A204.1 (cell line): ENCODE results near the gene FOXJ1.

ENCODE experiments used
- FAIRE-seq: peaks from 2 replicates; lab custom pipeline; 2012; peaks lifted over from hg19 to GRCh38; lab: Jason Lieb, UNC

FOXJ1 gene

GRCh38 chr17:76160896-76161528 lies 20.0 kb upstream of the FOXJ1 start:
- no peak for FAIRE-seq

DNA sequence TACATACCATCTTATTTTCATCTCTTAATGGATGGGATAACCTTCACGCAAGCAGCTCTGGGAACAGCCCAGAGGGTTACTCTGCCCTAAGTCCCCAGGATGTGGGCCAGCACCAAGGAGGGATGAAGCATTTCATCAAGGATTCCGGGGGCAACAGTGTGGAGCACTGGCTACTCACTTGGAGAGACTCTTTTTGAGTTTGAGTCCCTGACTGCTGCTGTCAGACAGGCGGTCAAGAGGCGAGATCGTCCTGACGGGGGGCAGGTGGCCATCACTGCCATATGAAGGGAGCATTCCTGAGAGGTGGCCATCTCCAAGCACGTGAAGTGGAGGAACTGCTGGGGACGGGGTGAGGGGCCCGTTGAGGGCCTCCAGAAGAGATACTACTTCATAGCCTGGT lies 18.1 kb upstream of the FOXJ1 start:
- no peak for FAIRE-seq

GRCh38 chr17:76157759-76158158 lies 16.7 kb upstream of the FOXJ1 start:
- FAIRE-seq, result no peak

DNA sequence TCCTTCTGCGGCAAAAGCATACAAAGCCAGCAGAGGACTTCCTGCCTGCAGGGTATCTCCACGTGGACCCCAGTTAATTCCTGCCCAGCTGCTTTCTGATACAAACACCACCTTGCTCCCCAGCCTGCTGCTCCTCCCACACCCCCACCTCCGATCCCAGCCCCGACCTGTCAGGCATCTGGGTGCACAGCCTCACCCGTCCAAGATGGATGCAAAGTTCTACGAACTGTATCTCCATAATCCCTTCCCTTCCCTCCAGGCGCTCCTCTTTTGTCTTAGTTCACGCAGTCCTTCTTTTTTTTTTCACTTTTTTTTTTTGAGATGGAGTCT lies 15.6 kb upstream of the FOXJ1 start:
- FAIRE-seq, result no peak

DNA sequence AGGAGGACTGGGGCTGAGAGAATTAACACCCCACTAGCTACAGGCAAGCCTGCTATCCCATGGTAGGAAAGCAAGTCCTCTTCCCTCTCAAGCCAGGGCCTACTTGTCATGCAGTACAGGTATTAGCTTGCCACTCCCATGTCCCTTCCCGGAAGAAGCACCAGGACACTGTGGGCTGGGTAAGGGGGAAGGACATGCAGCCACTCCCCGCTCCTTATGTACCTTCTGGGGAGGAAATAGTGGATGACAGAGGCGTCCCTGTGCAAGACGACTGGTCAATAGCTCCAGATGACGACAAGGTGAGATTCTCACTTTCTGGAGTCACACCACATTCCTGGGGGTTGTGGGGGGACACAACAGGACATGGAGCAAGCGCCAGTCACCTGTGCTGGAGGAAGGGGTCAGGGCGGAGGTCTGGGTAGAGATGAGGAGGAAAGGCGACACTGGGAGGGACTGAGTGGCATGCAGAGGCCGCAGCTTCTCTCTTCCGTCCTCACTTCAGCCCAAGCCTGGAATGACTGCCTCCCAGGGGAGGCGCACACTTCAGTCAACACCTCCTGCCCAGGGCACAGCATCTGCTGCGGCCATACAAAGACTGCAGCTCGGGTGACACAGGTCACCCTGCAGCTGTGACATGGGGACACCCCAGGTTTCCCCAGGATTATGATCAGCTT lies 15.1 kb upstream of the FOXJ1 start:
- FAIRE-seq, result no peak

- no peak for FAIRE-seq
These were observed 14.1 kb upstream of the FOXJ1 start for GRCh38 chr17:76154936-76155845.

GRCh38 chr17:76154292-76154691 lies 13.2 kb upstream of the FOXJ1 start:
- no peak for FAIRE-seq

GRCh38 chr17:76153640-76154039 lies 12.6 kb upstream of the FOXJ1 start:
- FAIRE-seq, result no peak

GRCh38 chr17:76153202-76153601 lies 12.2 kb upstream of the FOXJ1 start:
- FAIRE-seq, result no peak

DNA sequence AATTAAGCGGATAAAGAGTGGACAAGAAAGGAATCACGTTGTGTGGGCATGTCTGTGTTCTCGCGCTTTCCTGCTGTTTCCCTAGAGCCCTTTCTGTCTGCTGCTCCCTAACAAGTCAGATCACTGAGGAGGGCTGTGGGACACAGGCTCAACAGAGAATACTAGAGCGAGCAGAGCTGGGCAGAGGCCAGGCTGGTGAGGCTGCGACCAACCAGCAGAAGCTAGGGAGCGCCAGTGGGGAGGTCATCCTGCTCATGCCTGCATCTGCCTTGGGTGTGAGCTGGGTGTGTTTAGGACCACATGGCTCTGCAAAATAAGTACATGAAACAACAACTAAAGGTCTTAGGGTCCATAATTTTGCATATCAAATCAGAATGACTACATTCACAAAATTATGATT lies 11.5 kb upstream of the FOXJ1 start:
- FAIRE-seq, result no peak

- FAIRE-seq, result no peak
These were observed 10.9 kb upstream of the FOXJ1 start for GRCh38 chr17:76151896-76152454.

- no peak for FAIRE-seq
These were observed 9.9 kb upstream of the FOXJ1 start for GRCh38 chr17:76150712-76151622.

DNA sequence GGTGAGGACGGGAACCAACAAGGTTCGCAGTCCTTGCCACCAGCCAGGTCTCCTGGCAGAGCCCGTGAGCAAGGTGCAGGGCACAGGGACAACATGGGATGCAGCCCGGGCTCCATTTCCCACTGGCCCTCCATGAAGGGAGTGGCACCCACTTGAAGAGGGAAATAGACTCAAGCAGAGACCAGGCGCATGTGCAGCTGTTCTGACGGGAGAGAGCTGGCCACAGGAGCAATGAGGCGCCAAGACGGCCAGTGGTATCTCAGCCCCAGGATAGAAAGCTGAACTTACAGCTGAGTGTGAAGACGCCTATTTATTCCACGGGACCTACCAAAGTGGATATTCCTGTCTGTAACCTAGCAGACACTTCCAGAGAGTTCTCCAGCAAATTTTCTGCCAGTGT lies 8.2 kb upstream of the FOXJ1 start:
- no peak for FAIRE-seq

GRCh38 chr17:76148015-76148326 lies 6.9 kb upstream of the FOXJ1 start:
- no peak for FAIRE-seq

DNA sequence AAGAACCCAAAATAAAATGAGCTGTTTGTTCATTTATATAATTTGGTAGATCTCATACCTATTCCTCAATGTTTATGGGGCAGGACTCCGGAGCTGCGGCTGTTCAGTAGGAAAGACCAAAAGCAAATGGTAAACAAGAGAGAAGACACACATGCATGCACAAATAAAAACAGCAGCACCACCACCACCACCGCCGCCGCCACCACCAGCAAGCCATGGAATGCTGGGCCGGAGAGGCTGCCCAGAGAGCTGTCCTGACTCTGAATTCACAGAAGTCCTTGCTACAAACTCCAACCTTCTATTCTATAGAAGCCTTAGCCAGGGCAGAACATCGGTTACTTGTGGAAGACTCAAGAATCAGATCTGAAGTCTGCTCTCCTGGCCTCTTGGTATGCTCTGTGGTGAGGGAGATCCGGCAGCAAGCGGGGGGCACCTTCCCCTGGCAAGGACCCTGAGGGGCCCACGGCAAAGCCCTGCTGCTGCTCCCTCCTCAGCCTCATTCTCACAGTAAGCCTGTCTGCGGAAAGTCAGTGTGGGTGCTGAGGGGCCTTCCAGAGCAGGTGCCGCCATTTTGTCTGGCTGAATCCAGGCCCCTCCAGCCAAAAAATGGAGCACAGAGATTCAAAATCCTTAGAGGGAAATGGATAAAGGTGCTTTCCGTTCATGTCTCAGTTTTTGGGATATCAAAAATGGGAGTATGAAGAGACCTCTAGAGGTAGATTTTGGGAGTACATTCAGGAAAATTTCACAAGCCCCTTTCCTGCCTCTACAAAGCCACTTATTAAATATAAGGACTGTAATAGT lies 6.4 kb upstream of the FOXJ1 start:
- FAIRE-seq, result peak; percentile 54

GRCh38 chr17:76146053-76146851 lies 5.2 kb upstream of the FOXJ1 start:
- no peak for FAIRE-seq

- FAIRE-seq, result no peak
These were observed 4.4 kb upstream of the FOXJ1 start for GRCh38 chr17:76145231-76146052.

GRCh38 chr17:76142585-76143041 lies 1.6 kb upstream of the FOXJ1 start:
- no peak for FAIRE-seq

- no peak for FAIRE-seq
These were observed 1.1 kb upstream of the FOXJ1 start for GRCh38 chr17:76142039-76142584.
